PC-3 (cell line): ENCODE measurements around the gene GAS7.

ENCODE experiments used
- EZH2 ChIP-seq: fragments of 300-600 bp; sonication (generic); IDR thresholded peaks from one replicate; pipeline ENCODE4 v1.6.1; 2017; ENCODE audit warnings: antibody characterized with exemption, mild to moderate bottlenecking, low read length; ENCODE audit not compliant: unreplicated experiment
- TF ChIP-seq, protein P1 (sequence below): fragments of 300-600 bp; sonication (generic); conservative IDR thresholded peaks from 2 replicates; pipeline ENCODE4 v1.5.1; 2017; ENCODE audit warnings: antibody characterized with exemption, low read depth, mild to moderate bottlenecking, low read length

- TF ChIP-seq EZH2, result no peak
- TF ChIP-seq, protein P1, sequence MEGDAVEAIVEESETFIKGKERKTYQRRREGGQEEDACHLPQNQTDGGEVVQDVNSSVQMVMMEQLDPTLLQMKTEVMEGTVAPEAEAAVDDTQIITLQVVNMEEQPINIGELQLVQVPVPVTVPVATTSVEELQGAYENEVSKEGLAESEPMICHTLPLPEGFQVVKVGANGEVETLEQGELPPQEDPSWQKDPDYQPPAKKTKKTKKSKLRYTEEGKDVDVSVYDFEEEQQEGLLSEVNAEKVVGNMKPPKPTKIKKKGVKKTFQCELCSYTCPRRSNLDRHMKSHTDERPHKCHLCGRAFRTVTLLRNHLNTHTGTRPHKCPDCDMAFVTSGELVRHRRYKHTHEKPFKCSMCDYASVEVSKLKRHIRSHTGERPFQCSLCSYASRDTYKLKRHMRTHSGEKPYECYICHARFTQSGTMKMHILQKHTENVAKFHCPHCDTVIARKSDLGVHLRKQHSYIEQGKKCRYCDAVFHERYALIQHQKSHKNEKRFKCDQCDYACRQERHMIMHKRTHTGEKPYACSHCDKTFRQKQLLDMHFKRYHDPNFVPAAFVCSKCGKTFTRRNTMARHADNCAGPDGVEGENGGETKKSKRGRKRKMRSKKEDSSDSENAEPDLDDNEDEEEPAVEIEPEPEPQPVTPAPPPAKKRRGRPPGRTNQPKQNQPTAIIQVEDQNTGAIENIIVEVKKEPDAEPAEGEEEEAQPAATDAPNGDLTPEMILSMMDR, result no peak
These were observed 287.3 kb downstream of the GAS7 start for GRCh38 chr17:9911089-9911488.
